GM21447 (cell line): ENCODE measurements around the gene ALKBH1.
"Not testable (repeated sequence)": the region's sequence is repeated elsewhere in the genome, so short reads cannot be mapped to it uniquely, and the experiment has no call there.

Experiments
- ATAC-seq: cut with Tn5 transposase; IDR thresholded peaks from one replicate; pipeline ENCODE4 v1.9.1; 2021; ENCODE audit not compliant: unreplicated experiment

ALKBH1 gene, protein sequence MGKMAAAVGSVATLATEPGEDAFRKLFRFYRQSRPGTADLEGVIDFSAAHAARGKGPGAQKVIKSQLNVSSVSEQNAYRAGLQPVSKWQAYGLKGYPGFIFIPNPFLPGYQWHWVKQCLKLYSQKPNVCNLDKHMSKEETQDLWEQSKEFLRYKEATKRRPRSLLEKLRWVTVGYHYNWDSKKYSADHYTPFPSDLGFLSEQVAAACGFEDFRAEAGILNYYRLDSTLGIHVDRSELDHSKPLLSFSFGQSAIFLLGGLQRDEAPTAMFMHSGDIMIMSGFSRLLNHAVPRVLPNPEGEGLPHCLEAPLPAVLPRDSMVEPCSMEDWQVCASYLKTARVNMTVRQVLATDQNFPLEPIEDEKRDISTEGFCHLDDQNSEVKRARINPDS

DNA sequence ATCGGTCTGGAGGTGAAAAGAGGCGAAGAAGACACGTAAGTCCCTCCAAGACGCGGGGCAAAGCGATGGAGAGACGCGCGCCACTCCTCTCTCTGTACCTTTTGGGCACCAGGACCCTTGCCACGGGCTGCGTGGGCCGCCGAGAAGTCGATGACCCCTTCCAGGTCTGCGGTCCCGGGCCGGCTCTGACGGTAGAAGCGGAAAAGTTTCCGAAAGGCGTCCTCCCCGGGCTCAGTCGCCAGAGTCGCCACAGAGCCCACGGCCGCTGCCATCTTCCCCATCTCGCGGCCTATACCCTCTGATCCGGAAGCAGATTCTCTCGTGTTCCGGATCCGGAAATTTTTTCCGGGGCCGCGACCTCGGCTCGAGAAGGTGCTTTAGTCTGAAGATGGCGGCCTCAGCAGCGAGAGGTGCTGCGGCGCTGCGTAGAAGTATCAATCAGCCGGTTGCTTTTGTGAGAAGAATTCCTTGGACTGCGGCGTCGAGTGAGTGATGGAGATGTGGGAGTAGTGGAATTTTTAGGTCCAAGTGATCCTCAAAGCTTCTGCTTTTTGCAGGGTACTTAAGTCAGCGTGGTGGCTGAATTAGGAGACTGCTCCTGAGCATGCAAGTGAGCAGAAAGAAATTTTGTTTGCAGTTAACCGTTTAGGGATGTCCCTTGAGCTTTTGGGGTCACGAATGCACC lies at the start of gene ALKBH1, which contains the start of gene SLIRP:
Gene ALKBH1, minus strand, starts transcription at position 300 of the 685 bp plus-strand sequence. Its CDS starts 19 bp downstream, at position 281.
Gene SLIRP, plus strand, starts transcription at position 380 of the 685 bp plus-strand sequence. Its CDS starts 9 bp downstream, at position 389.
- peak; percentile 95 for ATAC-seq

DNA sequence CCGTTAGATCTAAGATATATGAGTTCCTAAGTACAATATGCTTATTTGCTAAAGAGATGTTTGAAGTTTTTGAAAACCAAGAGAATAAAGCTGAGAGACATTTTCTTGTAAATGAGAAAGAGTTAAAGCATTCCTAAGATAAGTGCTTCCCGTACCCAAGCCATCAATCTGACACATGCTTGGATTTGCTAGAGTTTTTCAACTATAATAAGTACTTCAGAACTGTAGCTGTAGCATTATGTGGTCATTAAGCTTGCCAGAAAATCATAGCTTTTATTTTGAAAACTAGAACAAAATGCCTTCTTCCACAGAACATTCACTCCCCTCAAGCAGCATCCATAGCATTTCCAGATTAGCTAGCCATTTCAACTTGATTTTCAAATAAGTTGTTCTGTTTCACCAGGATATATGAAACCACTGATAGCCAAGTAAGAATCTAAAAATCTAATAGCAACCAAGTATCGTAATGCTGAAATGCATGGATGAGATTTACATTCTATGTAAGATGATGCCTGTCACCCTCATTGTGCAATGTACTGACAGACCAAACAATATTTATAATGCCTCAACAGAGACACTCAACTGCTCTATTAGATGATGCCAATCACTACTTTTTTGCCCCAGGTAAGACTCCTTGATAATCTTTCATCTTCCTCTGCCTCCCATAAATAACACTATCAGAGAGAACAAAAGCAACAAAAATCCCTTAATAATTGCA lies 45.1 kb upstream of the ALKBH1 start:
- ATAC-seq = no peak

DNA sequence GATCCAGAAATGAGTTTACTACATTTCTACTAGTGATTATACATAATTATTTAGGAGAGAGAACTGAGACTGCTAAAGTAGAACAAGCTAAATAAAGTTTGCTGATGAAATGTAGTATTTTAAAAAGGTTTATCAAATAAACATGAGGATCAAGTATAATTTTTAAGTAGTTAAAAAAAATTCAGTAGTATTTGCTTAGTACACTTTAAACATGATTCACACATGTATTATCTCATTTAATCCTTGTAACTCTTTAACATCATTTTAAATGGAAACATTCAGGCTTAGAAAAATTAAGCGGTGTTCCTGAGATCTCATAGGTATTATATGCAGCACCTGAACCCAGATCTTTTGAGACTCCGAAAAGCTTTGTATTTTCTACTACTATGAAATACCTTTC lies 44.4 kb upstream of the ALKBH1 start:
- ATAC-seq = no peak

DNA sequence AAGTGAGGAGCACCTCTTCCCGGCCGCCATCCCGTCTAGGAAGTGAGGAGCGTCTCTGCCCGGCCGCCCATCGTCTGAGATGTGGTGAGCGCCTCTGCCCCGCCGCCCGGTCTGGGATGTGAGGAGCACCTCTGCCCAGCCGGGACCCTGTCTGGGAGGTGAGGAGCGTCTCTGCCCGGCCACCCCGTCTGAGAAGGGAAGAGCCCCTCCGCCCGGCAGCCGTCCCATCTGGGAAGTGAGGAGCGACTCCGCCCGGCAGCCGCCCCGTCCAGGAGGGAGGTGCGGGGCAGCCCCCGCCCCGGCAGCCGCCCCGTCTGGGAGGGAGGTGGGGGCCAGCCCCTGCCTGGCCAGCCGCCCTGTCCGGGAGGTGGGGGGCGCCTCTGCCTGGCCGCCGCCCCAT lies 39.6 kb upstream of the ALKBH1 start:
- not testable (repeated sequence) for ATAC-seq

DNA sequence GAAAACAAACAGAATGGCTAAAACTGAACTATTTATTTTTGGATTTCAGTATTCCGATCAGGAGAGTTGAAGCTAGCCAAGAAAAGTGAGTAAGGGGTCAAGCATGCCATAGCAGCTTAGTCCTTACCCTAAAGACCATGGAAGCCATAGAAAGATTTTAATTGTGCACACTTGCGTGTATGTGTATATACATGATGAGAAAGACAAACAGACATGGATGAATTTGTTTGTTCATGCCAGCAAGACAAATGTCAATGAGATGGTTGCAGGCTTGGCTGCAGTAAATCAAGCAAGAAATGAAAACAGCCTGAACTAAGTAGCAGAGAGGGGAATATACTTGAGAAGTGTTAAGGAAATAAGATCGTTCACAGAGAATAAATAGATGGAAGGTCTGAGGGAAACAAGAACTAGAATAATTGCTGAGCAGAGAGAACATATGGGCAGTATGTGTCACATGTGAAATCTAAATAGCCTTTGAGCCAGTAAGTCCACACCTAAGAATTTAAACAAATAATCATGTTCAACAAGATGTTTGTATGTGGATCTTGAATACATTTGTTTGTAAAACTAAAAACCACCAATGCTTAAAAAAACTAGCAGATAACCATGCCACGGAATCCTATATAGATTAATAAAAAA lies 38.4 kb upstream of the ALKBH1 start:
- no peak for ATAC-seq

DNA sequence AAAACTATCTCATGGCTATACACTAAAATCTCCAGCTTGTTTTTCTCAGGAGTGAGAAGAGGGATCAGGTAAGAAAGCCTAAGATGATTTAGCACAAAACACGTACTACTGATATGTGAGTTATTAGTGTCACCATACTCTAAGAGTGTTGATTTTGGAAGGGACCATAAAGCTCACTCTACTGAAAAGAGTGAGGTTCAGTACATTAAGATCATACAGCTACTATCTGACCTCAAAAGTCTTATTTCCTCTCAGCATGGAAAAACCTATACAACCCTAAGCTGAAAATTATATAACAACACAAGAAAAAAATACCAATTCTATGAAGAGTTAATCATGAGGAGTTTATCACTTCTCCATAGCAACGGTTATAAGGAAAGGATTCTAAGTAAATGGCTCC lies 33.6 kb upstream of the ALKBH1 start:
- no peak for ATAC-seq

DNA sequence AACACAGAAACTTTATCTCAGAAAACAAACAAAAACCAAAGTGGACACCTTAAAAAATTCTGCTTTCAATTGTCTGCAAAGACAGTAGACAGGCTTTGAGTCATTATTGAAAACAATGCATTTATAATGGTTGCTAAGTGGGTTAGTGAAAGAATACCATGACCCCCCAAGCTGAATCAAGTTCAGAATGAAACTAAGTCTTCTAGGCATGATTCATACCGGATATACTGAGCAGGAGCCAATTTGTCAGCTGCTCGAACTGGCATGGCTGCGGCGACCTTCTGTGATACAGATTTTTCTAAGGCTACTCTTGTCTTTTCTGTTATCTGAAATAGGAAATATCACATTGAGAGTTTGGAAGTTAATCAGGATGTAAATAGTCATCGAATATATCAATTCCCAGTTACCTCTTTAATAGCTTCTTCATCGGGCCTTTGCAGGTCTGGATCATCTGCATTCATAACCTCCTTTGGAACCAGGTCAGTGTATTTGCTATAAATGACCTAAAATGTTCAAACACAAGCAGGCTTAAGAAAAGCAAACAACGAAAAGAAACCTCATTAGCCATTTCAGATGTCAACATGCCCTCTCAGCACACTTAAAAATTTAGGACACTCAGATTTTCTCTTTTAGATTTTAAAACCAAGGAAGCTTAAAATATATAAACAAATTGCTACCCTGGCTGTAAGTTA lies 30.9 kb upstream of the ALKBH1 start:
- ATAC-seq = no peak

DNA sequence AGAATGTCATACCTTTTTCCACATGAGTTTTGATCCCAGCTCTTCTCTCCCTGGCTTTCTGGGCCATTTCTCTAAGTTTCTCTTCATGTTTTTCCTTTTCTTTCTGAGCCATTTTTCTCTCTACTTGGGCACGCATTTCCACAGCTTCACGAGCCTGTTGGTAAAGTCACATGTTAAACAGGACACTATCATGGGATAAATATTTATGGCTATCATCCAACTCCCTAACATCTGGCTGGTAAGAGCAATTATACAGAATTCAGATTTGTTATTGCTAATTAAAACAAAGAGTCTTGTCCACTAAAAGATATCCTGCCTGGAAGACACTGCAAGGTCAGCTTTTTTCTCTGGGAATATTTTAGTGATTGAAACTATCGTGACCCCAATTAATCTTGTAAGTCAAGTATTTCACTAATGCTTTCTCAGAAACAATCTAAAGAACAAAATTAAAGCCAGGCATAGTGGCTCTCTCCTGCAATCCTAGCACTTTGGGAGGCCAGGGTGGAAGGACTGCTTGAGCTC lies 23.2 kb upstream of the ALKBH1 start:
- no peak for ATAC-seq

DNA sequence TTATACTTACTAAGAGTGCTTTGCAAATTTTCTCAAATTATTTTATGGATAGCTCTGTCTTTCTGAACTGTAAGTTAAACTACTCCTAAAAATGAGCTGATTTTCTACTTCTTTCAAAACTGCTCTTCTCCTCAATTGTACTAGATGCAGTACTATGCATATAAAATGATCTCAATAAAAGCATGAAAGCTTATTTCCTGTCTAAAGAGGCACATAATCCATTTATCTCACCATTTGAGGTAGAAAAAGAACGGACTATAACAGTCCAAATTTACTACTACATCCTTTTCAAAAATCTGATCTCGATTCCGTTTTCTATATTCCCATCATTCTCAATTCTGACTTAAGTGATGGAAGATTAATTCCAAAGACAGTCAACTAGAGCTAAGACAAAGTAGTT lies 14.5 kb upstream of the ALKBH1 start:
- no peak for ATAC-seq

DNA sequence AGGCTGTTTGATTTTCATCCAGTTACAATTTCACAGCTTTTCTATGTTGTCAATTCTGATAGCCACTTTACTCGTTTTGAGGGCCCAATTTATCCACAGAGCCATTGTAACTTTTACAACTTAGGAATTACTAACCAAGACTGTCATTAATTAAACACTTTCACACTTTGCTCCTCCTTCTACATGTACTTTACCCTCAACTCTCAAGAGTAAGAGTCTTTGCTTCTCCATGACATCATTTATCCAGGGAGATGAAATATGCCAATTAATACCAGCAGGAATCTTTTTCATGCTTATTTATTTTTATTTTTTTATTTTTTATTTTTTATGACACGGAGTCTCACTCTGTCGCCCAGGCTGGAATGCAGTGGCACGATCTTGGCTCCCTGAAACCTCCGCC lies 13.6 kb upstream of the ALKBH1 start:
- ATAC-seq = no peak

DNA sequence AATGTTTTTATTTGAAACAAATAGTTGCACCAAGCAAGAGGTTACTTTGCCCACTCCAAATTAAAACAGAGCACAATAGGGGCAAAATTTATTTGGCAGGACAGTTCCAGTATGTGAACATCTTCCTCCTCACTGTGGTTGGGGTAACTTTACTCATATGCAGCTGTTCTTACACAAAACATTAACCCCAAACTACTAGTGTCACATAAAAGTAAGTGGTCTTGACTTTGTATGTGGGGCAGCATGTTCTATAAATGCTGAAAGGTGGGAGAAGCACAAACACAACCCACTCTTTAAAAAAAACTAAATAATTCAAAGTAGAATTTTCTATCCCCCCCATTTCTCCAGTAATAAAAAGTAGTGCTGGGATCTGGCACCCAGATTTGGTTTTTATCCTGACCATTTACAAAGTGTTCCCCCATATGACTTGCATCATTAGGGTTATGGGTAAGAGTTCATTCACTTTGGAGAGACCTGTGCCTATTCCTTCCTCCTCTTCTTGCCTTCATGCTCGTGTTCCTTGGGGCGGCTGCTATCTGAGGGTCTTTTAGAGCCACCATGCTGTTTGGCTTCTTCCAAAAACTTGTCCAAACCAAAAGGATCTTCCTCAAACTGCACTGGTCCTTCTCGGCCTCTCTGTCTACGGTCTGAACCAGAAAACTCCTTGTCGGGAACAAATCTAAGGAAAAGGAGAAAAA lies 9.9 kb upstream of the ALKBH1 start:
- ATAC-seq = no peak

DNA sequence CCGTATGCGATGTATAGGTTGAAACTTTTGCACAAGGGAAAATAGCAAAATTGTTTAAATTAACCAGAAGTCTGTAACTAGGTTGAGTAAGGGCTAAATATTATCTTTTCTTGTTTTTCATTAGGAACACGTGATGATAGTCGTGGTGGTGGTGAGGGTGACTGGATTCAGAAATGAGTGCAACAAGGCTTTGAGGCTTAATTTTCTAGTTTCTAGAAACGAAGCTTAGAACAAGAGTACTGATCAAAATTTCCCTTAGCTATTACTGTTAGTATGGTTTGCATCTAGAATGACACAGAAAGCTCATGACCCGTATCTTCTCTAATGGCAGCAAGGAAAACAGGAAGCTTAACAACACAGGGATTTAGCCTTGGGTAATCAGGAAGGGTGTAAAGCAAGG lies 7.1 kb upstream of the ALKBH1 start:
- no peak for ATAC-seq

DNA sequence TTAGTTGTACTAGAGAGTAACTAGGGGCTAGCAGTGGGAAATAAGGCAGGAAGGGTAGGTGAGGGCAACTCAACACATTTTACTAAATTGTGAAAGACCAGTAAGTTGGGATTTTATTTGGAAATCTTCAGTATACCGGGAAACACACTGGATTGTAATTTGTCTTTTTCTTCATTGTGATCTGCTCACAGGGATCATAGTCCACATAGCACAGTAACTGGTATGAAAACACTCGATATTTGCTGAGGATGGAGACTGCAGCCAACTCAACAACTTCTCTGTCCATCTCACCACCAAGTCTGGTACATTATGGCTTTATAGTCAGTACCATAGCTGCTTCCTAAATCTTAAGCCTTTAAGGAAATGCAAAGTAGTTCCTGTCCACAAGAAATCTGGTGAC lies 2.5 kb upstream of the ALKBH1 start:
- no peak for ATAC-seq

DNA sequence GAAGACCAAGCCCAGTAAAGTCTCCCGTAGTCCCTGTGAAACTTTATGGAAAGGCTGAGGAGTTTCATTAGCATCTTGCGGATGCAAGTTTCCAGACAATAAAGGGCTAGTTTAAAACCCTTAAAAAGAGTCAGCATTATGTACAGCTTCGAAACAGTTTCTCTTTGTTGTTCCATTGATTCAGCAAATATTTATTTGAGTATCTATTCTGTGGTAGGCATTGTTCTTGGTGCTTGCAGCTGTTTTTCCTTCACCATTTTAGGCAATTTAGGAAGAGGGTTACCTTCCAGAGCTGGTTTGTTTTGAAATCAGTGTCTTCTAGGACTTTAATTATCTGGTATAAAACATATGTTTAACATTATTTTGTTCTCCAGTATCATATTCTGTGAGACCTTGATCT lies 1.6 kb upstream of the ALKBH1 start:
- ATAC-seq = no peak

DNA sequence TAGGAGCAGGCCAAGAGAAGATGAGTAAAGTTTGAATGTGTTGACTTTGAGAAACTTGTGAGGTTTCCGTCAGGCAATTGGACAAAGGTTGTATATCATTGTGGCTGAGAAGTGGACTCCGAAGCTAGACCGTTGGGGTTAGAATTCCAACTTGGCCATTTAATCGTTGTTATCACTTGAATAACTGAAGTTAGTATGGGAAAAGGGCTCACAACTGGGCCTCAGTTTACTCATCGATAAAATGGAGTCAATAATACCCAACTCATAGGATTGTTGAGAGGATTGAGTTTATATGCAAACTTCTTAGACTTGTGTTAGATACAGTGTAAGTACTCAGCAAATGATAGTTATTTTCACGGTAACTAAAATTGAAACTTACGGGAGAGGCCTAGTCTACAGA lies 926 bp upstream of the ALKBH1 start:
- ATAC-seq = no peak

DNA sequence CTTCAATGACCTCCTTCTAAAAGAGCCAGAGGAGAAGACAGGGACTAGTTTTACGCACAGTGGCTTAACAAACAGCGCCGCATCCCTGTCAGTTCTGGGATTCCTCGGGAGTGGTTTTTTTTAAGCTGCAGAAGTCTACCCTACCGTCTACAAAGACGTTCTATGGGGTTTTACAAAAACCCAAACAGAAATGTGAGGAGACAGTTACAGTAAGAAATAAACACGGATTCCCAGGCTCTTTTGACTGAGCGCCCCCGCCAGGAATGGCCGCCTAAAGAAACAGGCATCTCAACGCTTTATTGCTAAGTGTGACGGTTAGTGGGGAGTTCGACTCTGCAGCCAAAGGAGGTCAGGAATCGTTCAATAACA lies 484 bp downstream of the ALKBH1 start:
- peak; percentile 38 for ATAC-seq

DNA sequence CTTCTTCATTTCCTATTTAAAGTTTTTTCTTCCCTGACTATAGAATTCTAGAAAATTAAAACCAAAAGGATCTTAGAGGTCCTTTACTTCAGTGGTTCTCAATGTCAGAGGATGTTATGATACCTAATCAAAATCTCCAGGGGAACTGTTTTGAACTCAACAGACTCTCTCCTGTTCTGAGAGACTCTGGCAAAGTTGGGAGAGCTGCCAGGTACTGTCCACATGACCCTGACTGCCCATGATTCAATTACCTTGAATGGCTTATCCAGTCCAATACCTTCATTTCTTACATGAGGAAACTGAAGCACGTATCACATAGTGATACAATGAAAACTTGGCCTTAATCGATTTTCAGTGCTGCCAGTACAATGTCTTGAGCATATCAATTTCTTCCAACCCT lies 16.6 kb downstream of the ALKBH1 start:
- ATAC-seq = no peak

DNA sequence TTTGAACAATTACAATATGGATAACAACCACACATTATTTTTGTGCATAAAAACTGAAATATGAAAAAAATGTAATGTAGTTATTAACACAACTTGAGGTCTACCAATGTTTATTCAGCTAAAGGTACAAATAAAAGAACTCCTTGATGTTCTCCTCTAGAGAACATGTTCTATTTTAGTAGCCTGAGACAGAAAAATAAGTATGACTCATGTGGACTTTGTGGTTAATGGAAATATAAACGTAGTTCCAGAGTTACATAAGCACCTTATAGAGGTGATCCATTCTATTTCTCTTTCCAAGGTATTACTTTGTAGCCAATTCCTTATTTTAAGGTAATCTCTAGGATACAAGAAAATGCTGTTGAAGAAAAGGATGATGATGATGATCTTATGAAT lies 25.7 kb downstream of the ALKBH1 start:
- no peak for ATAC-seq

DNA sequence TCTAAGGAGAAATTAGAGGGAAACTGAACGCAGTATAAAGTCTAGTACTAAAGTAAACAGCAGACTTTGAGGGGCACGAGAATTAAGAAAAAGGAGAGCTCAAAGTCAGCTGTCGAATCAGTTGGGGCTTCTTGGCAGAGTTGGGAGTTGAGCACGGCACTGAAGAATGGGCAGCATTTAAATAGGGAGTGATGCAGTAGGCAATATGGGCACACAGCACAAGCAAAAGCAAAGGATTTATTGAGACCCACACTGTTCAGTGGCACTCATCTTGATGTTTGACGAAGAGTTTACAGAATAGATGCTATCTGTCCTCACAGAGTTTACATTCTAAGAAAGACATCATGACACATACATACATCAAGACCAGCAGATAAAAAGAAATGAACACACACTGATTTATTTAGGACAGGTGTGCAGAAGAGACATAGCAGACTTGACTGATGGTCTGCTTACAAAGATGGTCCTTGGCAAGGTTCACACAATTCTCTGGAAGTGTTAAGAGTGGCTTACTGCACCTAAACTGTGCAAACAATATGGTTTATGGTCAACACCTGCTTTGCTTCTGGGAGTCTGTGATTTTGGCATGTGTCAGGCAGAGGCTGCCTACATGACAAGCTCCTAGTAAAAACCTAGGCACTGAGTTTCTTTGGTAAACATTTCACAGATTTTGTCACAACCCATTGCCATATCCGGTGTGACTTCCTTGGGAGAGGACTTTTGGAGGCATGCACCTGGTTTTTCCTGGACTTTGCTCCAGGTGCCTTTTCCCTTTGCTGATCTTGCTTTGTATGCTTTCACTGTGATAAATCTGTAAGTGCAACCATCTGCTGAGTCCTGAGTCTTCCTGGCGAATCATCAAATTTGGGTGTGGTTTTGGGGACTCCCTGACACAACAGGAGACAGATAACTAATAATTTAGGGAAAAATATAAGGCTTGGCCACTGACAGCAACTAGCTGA lies 26.3 kb downstream of the ALKBH1 start:
- ATAC-seq = no peak
